ENCODE data around the gene CPTP.

The CPTP gene

GRCh38 chr1:1304331-1305299 is 20.0 kb upstream of the CPTP start:
- H3K4me3 ChIP-seq = peak overlapping the region; percentile 81
- no peak for DNase-seq (ENCODE audit: low spot score)
- no peak for TF ChIP-seq CTCF (IDR thresholded peaks at IDR 0.05)
- H3K27ac ChIP-seq = peak overlapping the region; percentile 35 to 73

- no peak for DNase-seq (ENCODE audit: low spot score)
- peak overlapping the region; percentile 81 for H3K4me3 ChIP-seq
Observed at GRCh38 chr1:1305300-1306069, 19.1 kb upstream of the CPTP start.

DNA sequence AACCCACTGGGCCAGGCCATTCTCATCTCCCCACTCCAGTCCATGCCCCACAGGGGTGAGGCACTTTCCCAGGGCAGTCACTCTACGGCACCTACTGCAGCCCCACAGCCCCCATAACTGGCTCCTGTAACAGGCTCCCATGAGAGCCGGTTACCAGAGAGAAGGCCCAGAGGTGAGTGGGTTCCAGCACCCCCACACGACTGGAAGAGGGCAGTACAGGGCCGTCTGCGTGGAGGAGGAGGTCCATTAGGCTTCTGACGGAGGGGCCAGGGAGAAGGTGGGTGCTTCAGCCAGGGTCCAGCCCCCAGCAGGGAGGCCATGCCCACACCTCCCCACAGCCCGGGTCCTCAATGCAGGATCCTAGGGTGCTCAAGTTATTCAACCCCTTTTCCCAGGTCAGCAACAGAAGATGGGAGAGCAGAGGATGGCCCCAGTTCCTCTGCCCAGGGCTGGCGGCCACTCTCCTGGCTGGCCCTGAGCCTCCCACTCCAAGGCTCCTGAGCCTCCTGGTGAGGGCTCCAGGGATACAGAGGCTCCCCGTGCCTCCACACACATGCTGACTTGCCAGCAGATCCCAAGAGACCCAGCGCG is 18.4 kb upstream of the CPTP start:
- peak overlapping the region; percentile 81 for H3K4me3 ChIP-seq
- H3K27ac ChIP-seq = peak overlapping the region; percentile 35 to 73
- DNase-seq (ENCODE audit: low spot score) = no peak
- no peak for TF ChIP-seq CTCF (IDR thresholded peaks at IDR 0.05)

More at GRCh38 chr1:1305300-1306069, 19.1 kb upstream of the CPTP start:
- peak overlapping the region; percentile 35 to 73 for H3K27ac ChIP-seq
- no peak for TF ChIP-seq CTCF (IDR thresholded peaks at IDR 0.05)

DNA sequence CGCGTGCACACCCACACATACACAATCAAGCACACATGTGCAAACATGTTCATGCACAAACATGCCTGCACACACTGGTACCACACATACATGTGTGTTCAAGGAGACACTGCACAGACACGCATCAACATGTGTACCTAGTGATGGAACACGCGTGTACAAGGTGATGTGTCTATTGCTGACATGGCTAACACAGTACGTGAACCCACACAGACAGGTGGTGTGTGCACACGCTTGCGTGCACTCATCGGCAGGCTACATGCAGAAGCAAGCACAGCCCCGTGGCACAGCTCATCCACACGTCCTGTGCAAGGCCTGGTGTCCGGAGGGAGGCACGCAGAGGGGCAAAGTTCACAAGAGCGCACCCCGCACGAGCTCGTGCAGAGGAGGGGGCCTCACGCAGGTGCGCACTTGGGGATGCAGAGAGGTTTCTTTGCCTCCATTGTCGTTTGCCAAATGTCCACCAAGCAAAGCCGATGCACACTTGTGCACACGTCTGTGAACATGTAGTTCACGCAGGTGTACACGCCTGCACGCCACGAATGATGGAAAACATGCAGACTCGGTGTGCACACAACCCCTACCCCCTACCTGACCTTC is 17.8 kb upstream of the CPTP start:
- TF ChIP-seq CTCF (IDR thresholded peaks at IDR 0.05) = no peak
- no peak for DNase-seq (ENCODE audit: low spot score)

DNA sequence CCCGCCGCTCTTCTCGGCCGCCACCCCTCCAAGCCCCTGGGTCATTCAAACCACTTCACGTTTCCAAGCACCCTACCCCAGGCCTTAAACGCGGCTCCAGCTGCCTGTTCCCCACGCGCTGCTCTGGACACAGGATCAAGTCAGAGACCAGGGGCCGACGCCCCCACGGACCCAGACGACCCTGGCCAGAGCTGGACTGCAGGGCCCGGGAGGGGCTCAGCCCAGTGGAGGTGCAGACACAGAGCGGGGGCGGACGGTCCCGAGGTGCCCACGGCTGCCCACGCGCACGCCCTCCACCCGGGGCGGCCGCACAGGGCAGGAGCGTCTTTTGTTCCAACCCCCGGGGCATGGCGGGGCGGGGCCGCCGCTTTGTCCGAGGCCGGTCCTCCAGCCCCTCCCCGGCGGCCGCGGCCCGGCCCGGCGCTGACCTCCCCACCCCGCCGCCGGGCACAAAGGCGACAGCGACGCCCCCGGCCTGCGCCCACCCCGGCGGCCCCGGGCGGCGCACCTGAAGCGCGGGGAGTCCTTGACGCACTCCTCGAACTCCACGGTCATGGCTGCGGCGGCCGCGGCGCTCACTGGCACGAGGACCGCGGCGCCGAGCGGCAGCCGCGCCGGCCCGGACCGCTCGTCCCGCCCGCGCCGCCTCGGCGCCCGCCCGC is 17.2 kb upstream of the CPTP start:
- DNase-seq (ENCODE audit: low spot score) = no peak
- no peak for TF ChIP-seq CTCF (IDR thresholded peaks at IDR 0.05)
- Histone ChIP-seq H3K4me3 (peak overlapping the region; percentile 81), H3K27ac (peak overlapping the region; percentile 89 to 98)

More for the DNA sequence above, 17.8 kb upstream of the CPTP start:
- Histone ChIP-seq H3K27ac (peak overlapping the region; percentile 89 to 98), H3K4me3 (peak overlapping the region; percentile 81)
